Astrocyte (in vitro differentiated cells and primary cell): Measurements from ENCODE around the gene EAF2.

Source experiments
- EZH2 ChIP-seq: IDR thresholded peaks from 2 replicates; pipeline ENCODE4 v1.6.1; 2012; ENCODE audit warnings: mild to moderate bottlenecking, low read length, inconsistent platforms; ENCODE audit not compliant: insufficient read depth
- TF ChIP-seq, protein P1 (sequence below): IDR thresholded peaks from 2 replicates; pipeline ENCODE4 v1.5.1; 2011; ENCODE audit warnings: low read depth, mild to moderate bottlenecking, inconsistent platforms, low read length, moderate library complexity; ENCODE audit not compliant: insufficient read depth

GRCh38 chr3:121793078-121793477, 41.9 kb upstream of the EAF2 start:
- TF ChIP-seq, protein P1, sequence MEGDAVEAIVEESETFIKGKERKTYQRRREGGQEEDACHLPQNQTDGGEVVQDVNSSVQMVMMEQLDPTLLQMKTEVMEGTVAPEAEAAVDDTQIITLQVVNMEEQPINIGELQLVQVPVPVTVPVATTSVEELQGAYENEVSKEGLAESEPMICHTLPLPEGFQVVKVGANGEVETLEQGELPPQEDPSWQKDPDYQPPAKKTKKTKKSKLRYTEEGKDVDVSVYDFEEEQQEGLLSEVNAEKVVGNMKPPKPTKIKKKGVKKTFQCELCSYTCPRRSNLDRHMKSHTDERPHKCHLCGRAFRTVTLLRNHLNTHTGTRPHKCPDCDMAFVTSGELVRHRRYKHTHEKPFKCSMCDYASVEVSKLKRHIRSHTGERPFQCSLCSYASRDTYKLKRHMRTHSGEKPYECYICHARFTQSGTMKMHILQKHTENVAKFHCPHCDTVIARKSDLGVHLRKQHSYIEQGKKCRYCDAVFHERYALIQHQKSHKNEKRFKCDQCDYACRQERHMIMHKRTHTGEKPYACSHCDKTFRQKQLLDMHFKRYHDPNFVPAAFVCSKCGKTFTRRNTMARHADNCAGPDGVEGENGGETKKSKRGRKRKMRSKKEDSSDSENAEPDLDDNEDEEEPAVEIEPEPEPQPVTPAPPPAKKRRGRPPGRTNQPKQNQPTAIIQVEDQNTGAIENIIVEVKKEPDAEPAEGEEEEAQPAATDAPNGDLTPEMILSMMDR = no peak
- no peak for TF ChIP-seq EZH2
